HUES6 (cell line): ENCODE results near the gene CTBP1.
A peak's percentile ranks its signal among the peaks of the same experiment; 100 is the strongest.
"Not testable (repeated sequence)": the region's sequence is repeated elsewhere in the genome, so short reads cannot be mapped to it uniquely, and the experiment has no call there.

Source experiments
- H3K27ac ChIP-seq: 2 replicates; pipeline ENCODE4 v1.7.0; 2013; ENCODE audit warnings: low read depth, mild to moderate bottlenecking, low read length, inconsistent platforms
- H3K27me3 ChIP-seq: 2 replicates; pipeline ENCODE4 v1.6.1; 2013; ENCODE audit warnings: low read length; ENCODE audit not compliant: control insufficient read depth, insufficient read depth
- H3K36me3 ChIP-seq: 2 replicates; pipeline ENCODE4 v1.6.1; 2013; ENCODE audit warnings: low read length; ENCODE audit not compliant: control insufficient read depth, insufficient read depth
- H3K4me1 ChIP-seq: 2 replicates; pipeline ENCODE4 v1.6.1; 2013; ENCODE audit warnings: low read length; ENCODE audit not compliant: control insufficient read depth, insufficient read depth
- H3K4me3 ChIP-seq: 2 replicates; pipeline ENCODE4 v1.5.1; 2013; ENCODE audit warnings: low read depth, low read length
- H3K9ac ChIP-seq: one replicate; pipeline ENCODE4 v1.6.1; 2013; ENCODE audit warnings: mild to moderate bottlenecking, low read length
- H3K9me3 ChIP-seq: 2 replicates; pipeline ENCODE4 v1.6.1; 2013; ENCODE audit warnings: low read depth, low read length; ENCODE audit not compliant: control insufficient read depth, insufficient read depth

Gene CTBP1

GRCh38 chr4:1292703-1293011 lies 43.7 kb upstream of the CTBP1 start:
- not testable (repeated sequence) for H3K27ac ChIP-seq
- H3K4me1 ChIP-seq = peaks cover 28% of the 10 kb centered on the region

GRCh38 chr4:1291996-1292702 lies 43.2 kb upstream of the CTBP1 start:
- no peaks in the 10 kb centered on the region for H3K27me3 ChIP-seq
- H3K9ac ChIP-seq = no peak overlapping the region
- no peak overlapping the region for H3K4me3 ChIP-seq
- H3K27ac ChIP-seq = no peak overlapping the region
- H3K36me3 ChIP-seq = peaks cover 22% of the 10 kb centered on the region; the same call in 1 of the 2 replicates
- no peaks in the 10 kb centered on the region for H3K9me3 ChIP-seq
- peaks cover 23% of the 10 kb centered on the region for H3K4me1 ChIP-seq

More at GRCh38 chr4:1292703-1293011, 43.7 kb upstream of the CTBP1 start:
- H3K27me3 ChIP-seq, H3K9me3 ChIP-seq, H3K4me3 ChIP-seq, H3K9ac ChIP-seq: not testable (repeated sequence)
- H3K36me3 ChIP-seq = peaks cover 26% of the 10 kb centered on the region; the same call in 1 of the 2 replicates

- Histone ChIP-seq H3K36me3 (0 out of 2 replicates have a peak, but pooled peaks cover 14% of the 10 kb centered on the region), H3K9me3 (no peaks in the 10 kb centered on the region), H3K4me1 (peaks cover 18% of the 10 kb centered on the region), H3K27me3 (no peaks in the 10 kb centered on the region), H3K4me3 (peak overlapping the region; percentile 93), H3K9ac (peak overlapping the region; percentile 95), H3K27ac (no peak overlapping the region)
Measured at GRCh38 chr4:1291091-1291490, 42.2 kb upstream of the CTBP1 start.

- Histone ChIP-seq H3K36me3 (0 out of 2 replicates have a peak, but pooled peaks cover 14% of the 10 kb centered on the region), H3K27ac (peak overlapping the region; percentile 63; the same call in 1 of the 2 replicates), H3K4me1 (peaks cover 18% of the 10 kb centered on the region), H3K27me3 (no peaks in the 10 kb centered on the region), H3K4me3 (peak overlapping the region; percentile 93), H3K9me3 (no peaks in the 10 kb centered on the region), H3K9ac (peak overlapping the region; percentile 95)
Measured at GRCh38 chr4:1290165-1290977, 41.4 kb upstream of the CTBP1 start.

GRCh38 chr4:1289207-1290164 lies 40.6 kb upstream of the CTBP1 start, which contains the start of gene MAEA:
Gene MAEA (plus strand): TSS chr4:1289891. CDS start chr4:1289914, 23 bp downstream.
- Histone ChIP-seq H3K9ac (peak within 1 kb of the TSS; percentile 95), H3K9me3 (no peaks in the 10 kb centered on the region), H3K36me3 (0 out of 2 replicates have a peak, but pooled peaks cover 14% of the 10 kb centered on the region), H3K27ac (peak within 1 kb of the TSS; percentile 82), H3K27me3 (no peaks in the 10 kb centered on the region), H3K4me1 (peaks cover 15% of the 10 kb centered on the region), H3K4me3 (peak within 1 kb of the TSS; percentile 93)

- peak overlapping the region; percentile 84 for H3K9ac ChIP-seq
- 0 out of 2 replicates have a peak, but pooled peaks cover 8% of the 10 kb centered on the region for H3K4me1 ChIP-seq
- H3K4me3 ChIP-seq = peak overlapping the region; percentile 93
- peak overlapping the region; percentile 82 for H3K27ac ChIP-seq
- 0 out of 2 replicates have a peak, but pooled peaks cover 12% of the 10 kb centered on the region for H3K36me3 ChIP-seq
- no peaks in the 10 kb centered on the region for H3K27me3 ChIP-seq
- H3K9me3 ChIP-seq = no peaks in the 10 kb centered on the region
Measured at GRCh38 chr4:1288786-1289185, 39.9 kb upstream of the CTBP1 start.

GRCh38 chr4:1285790-1286553 lies 37.0 kb upstream of the CTBP1 start:
- Histone ChIP-seq H3K9ac (no peak overlapping the region), H3K4me3 (no peak overlapping the region), H3K27ac (no peak overlapping the region), H3K9me3 (no peaks in the 10 kb centered on the region), H3K4me1 (no peaks in the 10 kb centered on the region), H3K27me3 (no peaks in the 10 kb centered on the region), H3K36me3 (no peaks in the 10 kb centered on the region)

- Histone ChIP-seq H3K4me3 (no peak overlapping the region), H3K9me3 (no peaks in the 10 kb centered on the region)
Measured at GRCh38 chr4:1285151-1285789, 36.3 kb upstream of the CTBP1 start.

GRCh38 chr4:1283711-1284110 lies 34.8 kb upstream of the CTBP1 start:
- H3K27ac ChIP-seq = no peak overlapping the region
- no peak overlapping the region for H3K9ac ChIP-seq
- no peaks in the 10 kb centered on the region for H3K4me1 ChIP-seq
- H3K9me3 ChIP-seq = no peaks in the 10 kb centered on the region
- H3K4me3 ChIP-seq = no peak overlapping the region
- H3K36me3 ChIP-seq = no peaks in the 10 kb centered on the region
- H3K27me3 ChIP-seq = peaks cover 4% of the 10 kb centered on the region; the same call in 1 of the 2 replicates

More at GRCh38 chr4:1285151-1285789, 36.3 kb upstream of the CTBP1 start:
- H3K27me3 ChIP-seq = no peaks in the 10 kb centered on the region
- no peaks in the 10 kb centered on the region for H3K36me3 ChIP-seq
- no peak overlapping the region for H3K9ac ChIP-seq
- no peak overlapping the region for H3K27ac ChIP-seq
- H3K4me1 ChIP-seq = no peaks in the 10 kb centered on the region
